ENCODE data around the gene ADAMTS19.
A peak's percentile ranks its signal among the peaks of the same experiment; 100 is the strongest.

ADAMTS19 gene

DNA sequence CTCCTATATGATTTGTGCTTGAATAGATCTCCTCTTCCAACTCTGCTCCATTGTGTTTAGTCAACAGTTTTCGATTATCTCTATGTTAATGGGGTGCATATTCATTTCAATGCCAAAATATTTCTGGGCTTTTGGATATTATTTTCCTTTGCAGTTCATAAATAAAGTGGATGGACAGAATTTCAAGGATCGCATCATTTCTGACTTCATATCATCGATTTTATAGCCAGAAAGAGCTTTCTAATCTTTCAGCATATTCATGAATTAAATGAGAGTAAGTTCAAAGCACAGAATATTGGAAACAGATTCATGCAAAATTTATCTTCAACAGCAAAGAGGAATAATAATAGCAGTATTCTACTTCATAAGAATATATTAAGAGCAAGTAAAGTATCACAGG is 227.8 kb downstream of the ADAMTS19 start:
- DNase-seq: no peak

DNA sequence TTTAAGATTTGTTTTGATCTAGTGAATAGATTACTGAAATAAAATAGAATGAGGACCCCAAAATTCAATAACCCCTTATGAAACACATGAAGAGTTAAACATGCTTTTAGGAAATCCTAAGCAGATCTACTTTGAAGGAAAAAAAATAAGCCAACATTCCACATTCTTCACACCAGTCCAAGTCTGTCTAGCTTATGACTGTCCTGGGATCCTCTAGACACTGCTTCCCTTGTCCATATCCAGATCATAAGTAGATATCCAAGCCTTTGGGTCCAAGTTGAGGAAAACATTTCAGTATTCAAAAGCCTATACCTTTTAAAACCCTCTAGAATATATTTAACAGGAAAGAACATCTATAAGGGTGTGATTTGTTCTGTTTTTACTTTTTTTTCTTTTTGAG is 228.9 kb downstream of the ADAMTS19 start:
- no peak for DNase-seq

DNA sequence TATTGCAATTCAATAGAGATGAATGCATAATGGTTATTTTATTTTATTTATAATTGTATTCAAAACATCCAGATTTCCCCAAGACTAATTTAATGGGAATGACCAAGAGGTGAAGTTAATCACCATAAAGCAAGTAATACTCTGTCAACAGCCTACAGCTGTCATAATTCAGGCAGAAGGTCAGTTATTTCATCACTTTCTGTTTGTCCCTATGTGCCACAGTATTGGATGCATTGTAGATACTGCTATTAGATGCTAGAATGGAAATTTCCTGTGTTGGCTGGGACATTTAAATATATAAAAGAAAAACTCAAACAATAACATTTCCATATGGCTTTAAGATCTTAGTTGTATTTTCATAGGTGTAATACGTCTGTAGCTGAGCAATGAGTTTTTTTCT is 231.1 kb downstream of the ADAMTS19 start:
- DNase-seq: no peak

DNA sequence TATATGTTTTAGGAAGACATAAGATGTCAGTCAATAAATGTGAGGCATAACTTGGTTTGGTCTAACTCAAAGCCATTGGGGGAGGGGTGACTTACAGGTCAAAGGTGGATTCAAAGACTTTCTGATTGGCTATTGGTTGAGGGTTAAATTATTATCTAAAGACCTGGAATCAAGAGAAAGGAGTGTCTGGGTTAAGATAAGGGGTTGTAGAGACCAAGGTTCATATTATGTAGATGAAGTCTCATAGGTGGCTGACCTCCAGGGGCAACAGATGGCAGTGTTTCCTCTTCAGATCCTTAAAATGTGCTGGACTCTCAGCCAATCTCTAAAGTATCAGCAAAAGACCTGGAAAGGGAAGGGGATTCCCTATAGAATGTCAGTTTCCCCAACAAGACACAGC is 236.5 kb downstream of the ADAMTS19 start:
- no peak for DNase-seq

- DNase-seq: no peak
Observed at GRCh38 chr5:129698661-129699060, 238.6 kb downstream of the ADAMTS19 start.

- DNase-seq: no peak
Observed at GRCh38 chr5:129716235-129716634, 256.1 kb downstream of the ADAMTS19 start.

GRCh38 chr5:129716651-129717050 is 256.6 kb downstream of the ADAMTS19 start:
- DNase-seq: no peak

GRCh38 chr5:129717751-129718310 is 257.7 kb downstream of the ADAMTS19 start:
- DNase-seq: no peak

GRCh38 chr5:129718471-129719090 is 258.5 kb downstream of the ADAMTS19 start:
- DNase-seq: no peak

GRCh38 chr5:129724222-129724621 is 264.1 kb downstream of the ADAMTS19 start:
- DNase-seq: no peak

- no peak for DNase-seq
Observed at GRCh38 chr5:129724647-129725046, 264.5 kb downstream of the ADAMTS19 start.

DNA sequence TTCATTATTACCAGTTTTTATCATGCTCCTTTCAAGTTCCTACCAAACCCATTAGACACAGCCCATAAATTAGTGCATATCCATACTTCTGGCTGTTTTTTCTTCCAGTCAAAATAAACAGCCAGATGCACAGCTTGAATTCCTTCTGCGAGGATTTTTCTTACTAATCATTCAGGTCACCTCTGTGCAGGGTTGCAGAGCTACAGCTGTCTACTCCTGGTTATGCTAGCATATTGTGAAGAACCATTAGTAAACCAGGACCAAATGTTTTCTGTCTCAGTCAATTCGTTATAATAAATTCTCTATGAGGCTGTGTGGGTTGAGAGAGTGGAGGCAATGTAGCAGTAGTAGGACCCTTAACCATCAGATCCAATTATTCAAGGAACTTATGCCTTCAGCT is 279.7 kb downstream of the ADAMTS19 start:
- DNase-seq: no peak

DNA sequence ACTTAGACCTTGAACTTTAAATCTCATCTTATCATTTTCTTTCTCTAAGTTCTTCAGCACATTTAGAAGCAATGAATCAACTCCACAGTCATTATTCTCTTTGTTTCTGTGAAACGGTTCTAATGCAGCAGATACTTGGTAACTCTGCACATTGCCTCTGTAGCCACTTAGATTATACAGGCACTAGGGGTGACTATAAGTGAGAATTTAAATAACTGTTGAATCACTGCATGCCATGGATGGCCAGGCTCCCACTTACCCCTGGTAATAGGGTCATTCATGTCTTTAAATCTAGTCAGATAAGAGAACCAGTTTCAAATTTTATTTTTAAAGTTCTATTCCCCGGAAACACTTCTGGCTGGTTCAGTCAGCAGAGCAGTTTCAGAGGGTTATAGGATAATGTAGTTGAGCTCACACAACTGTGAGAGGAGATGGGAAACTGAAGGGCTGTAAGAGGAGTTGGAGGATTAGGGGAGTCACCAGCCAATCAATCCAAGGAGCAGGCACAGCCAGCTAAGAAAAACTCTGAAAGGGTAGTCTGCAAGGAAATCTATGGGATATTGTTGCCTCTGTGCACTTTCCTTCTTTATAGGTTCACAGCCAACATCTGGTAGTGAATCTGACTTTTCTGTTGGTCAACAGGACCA is 283.6 kb downstream of the ADAMTS19 start:
- DNase-seq: no peak

- DNase-seq: no peak
Observed at GRCh38 chr5:129745997-129746396, 285.9 kb downstream of the ADAMTS19 start.

DNA sequence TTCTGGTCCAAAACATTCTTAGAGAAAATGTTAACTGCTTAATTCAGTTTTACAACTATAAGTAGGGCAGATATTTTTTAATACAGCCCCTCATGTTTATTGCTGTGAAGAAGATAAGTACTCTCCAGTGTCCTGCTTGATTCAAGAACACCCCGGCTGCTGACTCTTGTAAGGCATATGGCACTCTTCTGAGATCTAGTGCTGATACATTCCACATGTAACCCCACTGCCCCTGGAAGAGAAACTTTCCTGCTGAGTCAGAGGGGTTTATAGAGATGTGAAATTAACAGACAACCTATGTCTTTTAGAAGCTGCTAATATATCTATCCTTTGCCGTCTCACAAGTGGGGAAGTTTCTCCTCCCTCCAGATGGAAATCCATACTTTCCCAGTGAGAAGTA is 286.8 kb downstream of the ADAMTS19 start:
- no peak for DNase-seq

DNA sequence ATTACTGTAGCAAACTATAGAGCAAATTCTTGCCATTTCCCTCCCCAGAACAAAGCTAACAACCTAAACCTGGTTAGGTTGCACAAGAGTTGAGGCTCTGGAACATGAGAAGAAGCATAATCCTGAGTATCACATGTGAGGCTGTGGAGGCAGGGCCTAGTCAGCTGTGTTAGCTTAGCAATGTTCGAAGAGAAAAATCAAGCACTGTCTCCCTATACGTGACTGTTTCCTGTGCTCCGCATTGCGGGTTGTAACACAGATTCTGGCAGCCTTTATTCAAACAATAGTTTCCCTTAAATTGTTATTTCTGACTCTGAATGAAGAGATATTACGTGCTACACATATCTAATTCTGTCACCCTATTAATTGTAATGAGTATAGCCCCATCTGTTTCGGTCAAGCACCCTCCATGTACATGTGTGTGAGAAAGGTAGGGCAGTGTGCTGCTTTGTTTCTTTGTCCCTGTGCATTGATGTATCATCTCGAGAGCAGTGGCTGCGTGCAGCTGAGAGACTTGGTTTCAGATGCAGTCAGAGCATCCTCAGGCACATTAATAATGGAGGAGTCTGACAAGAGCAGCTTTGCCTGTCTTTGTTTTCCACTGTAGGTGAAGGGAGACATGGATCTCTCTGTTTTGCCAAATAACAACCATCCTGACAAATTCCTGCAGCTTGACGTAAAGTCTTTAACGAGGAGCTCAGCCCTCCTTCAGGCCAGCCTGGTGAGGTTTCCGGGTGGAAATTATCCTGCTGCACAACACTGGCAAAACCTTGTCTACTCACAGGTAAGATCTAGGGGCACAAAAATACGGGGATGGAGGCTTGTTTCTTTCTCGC is 287.7 kb downstream of the ADAMTS19 start, which contains the start of gene MINAR2:
Gene MINAR2 (plus strand): TSS at position 523 of the 836 bp plus-strand sequence. CDS start 97 bp downstream, at position 620.
- no peak for DNase-seq

- DNase-seq: no peak
Observed at GRCh38 chr5:129748913-129749880, 289.1 kb downstream of the ADAMTS19 start.

GRCh38 chr5:129760636-129761325 is 300.7 kb downstream of the ADAMTS19 start:
- no peak for DNase-seq

GRCh38 chr5:129763651-129764050 is 303.6 kb downstream of the ADAMTS19 start:
- DNase-seq: no peak

- no peak for DNase-seq
Observed at GRCh38 chr5:129766798-129767197, 306.7 kb downstream of the ADAMTS19 start.

DNA sequence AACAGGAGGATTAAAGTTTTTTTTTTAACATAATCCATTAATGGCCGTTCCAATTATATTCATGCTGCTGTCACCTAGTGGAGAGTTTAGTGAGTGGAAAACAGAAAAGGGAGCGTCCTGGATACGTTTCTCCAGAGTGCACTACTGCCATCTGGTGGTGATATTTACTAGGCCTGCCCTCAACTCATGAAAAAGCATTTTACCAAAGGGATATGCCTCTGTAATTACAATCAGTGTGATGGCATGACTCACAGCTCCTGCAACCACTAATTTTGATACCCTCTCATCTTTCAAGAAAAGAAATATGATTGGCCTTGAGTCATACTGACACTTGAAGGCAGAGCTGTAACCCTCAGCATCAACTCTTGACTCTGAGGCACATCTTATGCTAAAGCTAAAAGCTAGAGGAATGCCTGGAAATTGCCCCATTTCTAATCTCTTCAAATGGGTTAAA is 307.9 kb downstream of the ADAMTS19 start:
- DNase-seq: peak; percentile 66 to 73

DNA sequence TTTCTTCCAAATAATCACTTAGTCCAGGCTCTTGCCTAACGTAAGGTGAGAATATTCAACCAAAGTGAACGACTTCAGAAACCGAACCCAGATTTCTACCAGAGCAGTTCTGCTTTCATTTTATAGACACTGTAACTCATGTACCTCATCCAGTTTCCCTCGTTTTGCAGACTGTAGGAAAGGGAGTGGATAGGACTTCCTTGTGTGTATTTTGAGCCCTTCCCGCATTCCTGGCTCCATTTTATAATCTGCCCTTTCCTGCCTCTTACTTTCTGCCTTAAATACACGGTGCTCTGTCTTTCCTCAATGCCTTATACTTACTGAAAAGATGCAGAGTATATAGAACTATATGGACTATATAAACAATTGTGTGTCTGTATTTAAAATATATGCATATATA is 308.6 kb downstream of the ADAMTS19 start:
- no peak for DNase-seq
